Fibroblast of lung (primary cell): Measurements from ENCODE around the gene PON1. TPM values are rescaled to one million over a fixed set of nuclear protein-coding genes. Genes with fewer than 3 reads are reported as not detected.

ENCODE experiments used
- DNase-seq, 2 donors: peaks; one replicate each; pipeline versions ENCODE4 v3.0.0 to v3.0.0-alpha.2; 2010; ENCODE audit warnings: low read depth in 2 of 2
- H2AFZ ChIP-seq: 2 replicates; pipeline ENCODE4 v1.5.1; 2012; ENCODE audit warnings: low read length, control low read depth, inconsistent platforms
- H3K27ac ChIP-seq: 2 replicates; pipeline ENCODE4 v1.5.1; 2011; ENCODE audit warnings: low read length, control low read depth; ENCODE audit not compliant: insufficient read depth
- H3K27me3 ChIP-seq: 2 replicates; pipeline ENCODE4 v1.5.1; 2011; ENCODE audit warnings: mild to moderate bottlenecking, low read length; ENCODE audit not compliant: control insufficient read depth, insufficient read depth
- H3K36me3 ChIP-seq: 2 replicates; pipeline ENCODE4 v1.5.1; 2011; ENCODE audit warnings: low read length; ENCODE audit not compliant: control insufficient read depth, insufficient read depth
- H3K4me1 ChIP-seq: 2 replicates; pipeline ENCODE4 v1.5.1; 2011; ENCODE audit warnings: low read length; ENCODE audit not compliant: control insufficient read depth, insufficient read depth; ENCODE audit errors: extremely low read depth
- H3K4me2 ChIP-seq: 2 replicates; pipeline ENCODE4 v1.5.1; 2011; ENCODE audit warnings: low read length, control low read depth; ENCODE audit not compliant: insufficient read depth; ENCODE audit errors: extremely low read depth
- H3K4me3 ChIP-seq, 4 experiments: fragments of 200-600 bp in 1 of 4; sonication (generic) in 1 of 4; replicated peaks in 1 of 4; 2 replicates each; pipeline ENCODE4 v1.5.1; 2011 to 2016; ENCODE audit warnings: low read length in 4 of 4, low read depth in 3 of 4, mild to moderate bottlenecking in 3 of 4, control low read depth in 2 of 4, inconsistent platforms in 1 of 4, mixed read lengths in 1 of 4; ENCODE audit not compliant: insufficient read depth in 1 of 4; ENCODE audit errors: control extremely low read depth in 1 of 4
- H3K79me2 ChIP-seq: 2 replicates; pipeline ENCODE4 v1.5.1; 2012; ENCODE audit warnings: mild to moderate bottlenecking, low read length, inconsistent platforms; ENCODE audit not compliant: control insufficient read depth, insufficient read depth
- H3K9ac ChIP-seq: 2 replicates; pipeline ENCODE4 v1.5.1; 2011; ENCODE audit warnings: mild to moderate bottlenecking, low read length, control low read depth; ENCODE audit not compliant: insufficient read depth
- H3K9me3 ChIP-seq: 2 replicates; pipeline ENCODE4 v1.5.1; 2012; ENCODE audit warnings: low read depth, low read length; ENCODE audit not compliant: control insufficient read depth, insufficient read depth
- H4K20me1 ChIP-seq: 2 replicates; pipeline ENCODE4 v1.5.1; 2011; ENCODE audit warnings: low read length; ENCODE audit not compliant: control insufficient read depth, insufficient read depth; ENCODE audit errors: extremely low read depth
- EZH2 ChIP-seq: IDR thresholded peaks from 2 replicates; pipeline ENCODE4 v1.5.1; 2012; ENCODE audit warnings: low read length, control low read depth, mild to moderate bottlenecking; ENCODE audit errors: missing control alignments
- polyA plus RNA-seq, 2 donors: library from polyadenylated mRNA; depleted of rRNA in 1 of 2; stranded (reverse) in 1 of 2; unstranded in 1 of 2; fragments of >200 nt; gene quantifications; 2 replicates each; pipeline ENCODE4 v1.2.1, GENCODE V29; 2011 to 2012; ENCODE audit warnings: missing spikeins in 1 of 2
- total RNA-seq: library from RNA; depleted of rRNA; stranded (reverse); fragments of >200 nt; gene quantifications from 2 replicates; pipeline ENCODE4 v1.2.1, GENCODE V29; 2014
- TF ChIP-seq, protein P1 (sequence below), 2 donors: IDR thresholded peaks in 1 of 2; conservative IDR thresholded peaks in 1 of 2; 1 replicate in 1 of 2; 2 replicates in 1 of 2; pipeline ENCODE4 v1.5.1; 2011 to 2012; ENCODE audit warnings: low read length in 2 of 2, control low read depth in 1 of 2, inconsistent platforms in 1 of 2, low read depth in 1 of 2, mild to moderate bottlenecking in 1 of 2

The PON1 gene
- total and polyA plus RNA-seq, 2 donors (not counting 1 experiment from before 2014, with no cell fraction given), result not detected

GRCh38 chr7:95298091-95298490, 26.2 kb downstream of the PON1 start:
- no peak overlapping the region for H3K4me3 ChIP-seq
- DNase-seq, result no peak
- H2AFZ ChIP-seq, result no peak overlapping the region
- no peaks in the 10 kb centered on the region for H3K4me1 ChIP-seq
- H3K4me2 ChIP-seq, result no peak overlapping the region
- TF ChIP-seq, protein P1, sequence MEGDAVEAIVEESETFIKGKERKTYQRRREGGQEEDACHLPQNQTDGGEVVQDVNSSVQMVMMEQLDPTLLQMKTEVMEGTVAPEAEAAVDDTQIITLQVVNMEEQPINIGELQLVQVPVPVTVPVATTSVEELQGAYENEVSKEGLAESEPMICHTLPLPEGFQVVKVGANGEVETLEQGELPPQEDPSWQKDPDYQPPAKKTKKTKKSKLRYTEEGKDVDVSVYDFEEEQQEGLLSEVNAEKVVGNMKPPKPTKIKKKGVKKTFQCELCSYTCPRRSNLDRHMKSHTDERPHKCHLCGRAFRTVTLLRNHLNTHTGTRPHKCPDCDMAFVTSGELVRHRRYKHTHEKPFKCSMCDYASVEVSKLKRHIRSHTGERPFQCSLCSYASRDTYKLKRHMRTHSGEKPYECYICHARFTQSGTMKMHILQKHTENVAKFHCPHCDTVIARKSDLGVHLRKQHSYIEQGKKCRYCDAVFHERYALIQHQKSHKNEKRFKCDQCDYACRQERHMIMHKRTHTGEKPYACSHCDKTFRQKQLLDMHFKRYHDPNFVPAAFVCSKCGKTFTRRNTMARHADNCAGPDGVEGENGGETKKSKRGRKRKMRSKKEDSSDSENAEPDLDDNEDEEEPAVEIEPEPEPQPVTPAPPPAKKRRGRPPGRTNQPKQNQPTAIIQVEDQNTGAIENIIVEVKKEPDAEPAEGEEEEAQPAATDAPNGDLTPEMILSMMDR (conservative IDR thresholded peaks at IDR 0.05 in 1 of 2, IDR thresholded peaks at IDR 0.05 in 1 of 2; ENCODE audit: low read depth in 1 of 2, low read length in 2 of 2), result no peak
- TF ChIP-seq EZH2, result no peak
- no peak overlapping the region for H3K9ac ChIP-seq
- H3K27ac ChIP-seq, result no peak overlapping the region
- no peaks in the 10 kb centered on the region for H3K36me3 ChIP-seq
- H3K27me3 ChIP-seq, result no peaks in the 10 kb centered on the region
- H4K20me1 ChIP-seq, result no peaks in the 10 kb centered on the region
- no peaks in the 10 kb centered on the region for H3K9me3 ChIP-seq
- H3K79me2 ChIP-seq, result no peaks in the 10 kb centered on the region

GRCh38 chr7:95297041-95297440, 27.3 kb downstream of the PON1 start:
- DNase-seq, result no peak
- no peaks in the 10 kb centered on the region for H3K79me2 ChIP-seq
- H3K27me3 ChIP-seq, result no peaks in the 10 kb centered on the region

DNA sequence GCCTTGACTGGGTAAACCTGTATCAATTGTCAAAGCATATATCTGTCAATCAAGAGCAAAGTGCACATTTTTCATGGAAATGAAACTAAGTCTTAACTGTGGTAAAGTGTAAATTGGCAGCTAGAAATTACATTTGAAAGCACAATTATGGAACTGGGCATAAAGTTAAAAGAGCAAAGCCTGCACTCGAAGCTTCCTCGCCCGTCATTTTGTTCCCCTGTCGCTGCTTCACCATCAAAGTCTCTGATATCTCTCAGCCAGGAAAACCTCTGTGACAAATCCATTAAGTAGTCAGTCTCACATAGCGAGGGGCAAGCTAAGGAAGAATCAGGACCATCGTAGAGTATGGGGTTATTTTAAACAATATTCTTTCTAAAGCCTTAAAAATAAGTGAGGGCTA, 27.9 kb downstream of the PON1 start:
- no peaks in the 10 kb centered on the region for H3K36me3 ChIP-seq
- H3K4me1 ChIP-seq, result no peaks in the 10 kb centered on the region
- no peaks in the 10 kb centered on the region for H3K9me3 ChIP-seq
- no peak for DNase-seq
- no peak overlapping the region for H3K4me3 ChIP-seq
- no peaks in the 10 kb centered on the region for H3K27me3 ChIP-seq
- no peak overlapping the region for H3K9ac ChIP-seq
- TF ChIP-seq, protein P1 (conservative IDR thresholded peaks at IDR 0.05 in 1 of 2, IDR thresholded peaks at IDR 0.05 in 1 of 2; ENCODE audit: low read depth in 1 of 2, low read length in 2 of 2), result no peak
- no peak for TF ChIP-seq EZH2
- no peak overlapping the region for H3K4me2 ChIP-seq
- no peak overlapping the region for H2AFZ ChIP-seq
- H3K27ac ChIP-seq, result no peak overlapping the region
- no peaks in the 10 kb centered on the region for H4K20me1 ChIP-seq
- no peaks in the 10 kb centered on the region for H3K79me2 ChIP-seq

More at GRCh38 chr7:95297041-95297440, 27.3 kb downstream of the PON1 start:
- Histone ChIP-seq H3K27ac (no peak overlapping the region), H2AFZ (no peak overlapping the region), H3K9me3 (no peaks in the 10 kb centered on the region), H3K4me3 (no peak overlapping the region), H3K9ac (no peak overlapping the region), H3K4me2 (no peak overlapping the region), H3K36me3 (no peaks in the 10 kb centered on the region), H3K4me1 (no peaks in the 10 kb centered on the region), H4K20me1 (no peaks in the 10 kb centered on the region)
- no peak for TF ChIP-seq EZH2
- TF ChIP-seq, protein P1 (conservative IDR thresholded peaks at IDR 0.05 in 1 of 2, IDR thresholded peaks at IDR 0.05 in 1 of 2; ENCODE audit: low read depth in 1 of 2, low read length in 2 of 2), result no peak
